ENCODE results near the gene PKDREJ. TPM values are rescaled to one million over a fixed set of nuclear protein-coding genes. Genes with fewer than 3 reads are reported as not detected.

Gene PKDREJ
- total and polyA plus RNA-seq, 7 donors = under 0.01 to 0.03 TPM; not detected in 5

DNA sequence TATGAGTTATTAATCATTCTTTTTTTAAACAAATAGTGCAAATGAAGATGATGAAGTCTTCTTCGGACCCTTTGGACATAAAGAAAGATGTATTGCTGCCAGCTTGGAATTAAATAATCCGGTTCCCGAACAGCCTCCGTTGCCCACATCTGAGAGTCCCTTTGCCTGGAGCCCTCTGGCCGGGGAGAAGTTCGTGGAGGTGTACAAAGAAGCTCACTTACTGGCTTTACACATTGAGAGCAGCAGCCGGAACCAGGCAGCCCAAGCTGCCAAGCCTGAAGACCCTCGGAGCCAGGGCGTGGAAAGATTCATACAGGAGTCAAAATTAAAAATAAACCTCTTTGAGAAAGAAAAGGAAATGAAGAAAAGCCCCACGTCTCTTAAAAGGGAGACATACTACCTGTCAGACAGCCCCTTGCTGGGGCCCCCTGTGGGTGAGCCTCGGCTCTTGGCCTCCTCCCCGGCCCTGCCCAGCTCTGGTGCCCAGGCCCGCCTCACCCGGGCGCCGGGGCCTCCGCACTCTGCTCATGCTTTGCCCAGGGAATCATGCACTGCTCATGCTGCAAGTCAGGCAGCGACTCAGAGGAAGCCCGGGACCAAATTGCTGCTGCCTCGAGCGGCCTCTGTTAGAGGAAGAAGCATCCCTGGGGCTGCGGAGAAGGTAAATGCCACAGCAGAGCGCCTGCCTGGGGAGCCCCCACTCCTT, 45.3 kb upstream of the PKDREJ start:
- Histone ChIP-seq H3K27me3 (ENCODE audit: insufficient read depth in 3 of 3, low read length in 2 of 3) (no peaks in the 10 kb centered on the region), H3K4me3 (no peak overlapping the region), H3K36me3 (ENCODE audit: insufficient read depth in 1 of 2, low read depth in 1 of 2) (no peaks in the 10 kb centered on the region), H3K27ac (no peak overlapping the region), H3K9me3 (no peaks in the 10 kb centered on the region), H3K4me1 (no peaks in the 10 kb centered on the region)
- ATAC-seq = no peak
- intact Hi-C loops (cut with DNase I) = loop anchor here in 1 of 2 donors (10.0 kb wide), 1 partner anchor 644 kb away; no protein-coding TSS in a partner anchor
- DNase-seq = no peak
- TF ChIP-seq, protein P1, sequence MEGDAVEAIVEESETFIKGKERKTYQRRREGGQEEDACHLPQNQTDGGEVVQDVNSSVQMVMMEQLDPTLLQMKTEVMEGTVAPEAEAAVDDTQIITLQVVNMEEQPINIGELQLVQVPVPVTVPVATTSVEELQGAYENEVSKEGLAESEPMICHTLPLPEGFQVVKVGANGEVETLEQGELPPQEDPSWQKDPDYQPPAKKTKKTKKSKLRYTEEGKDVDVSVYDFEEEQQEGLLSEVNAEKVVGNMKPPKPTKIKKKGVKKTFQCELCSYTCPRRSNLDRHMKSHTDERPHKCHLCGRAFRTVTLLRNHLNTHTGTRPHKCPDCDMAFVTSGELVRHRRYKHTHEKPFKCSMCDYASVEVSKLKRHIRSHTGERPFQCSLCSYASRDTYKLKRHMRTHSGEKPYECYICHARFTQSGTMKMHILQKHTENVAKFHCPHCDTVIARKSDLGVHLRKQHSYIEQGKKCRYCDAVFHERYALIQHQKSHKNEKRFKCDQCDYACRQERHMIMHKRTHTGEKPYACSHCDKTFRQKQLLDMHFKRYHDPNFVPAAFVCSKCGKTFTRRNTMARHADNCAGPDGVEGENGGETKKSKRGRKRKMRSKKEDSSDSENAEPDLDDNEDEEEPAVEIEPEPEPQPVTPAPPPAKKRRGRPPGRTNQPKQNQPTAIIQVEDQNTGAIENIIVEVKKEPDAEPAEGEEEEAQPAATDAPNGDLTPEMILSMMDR (IDR thresholded peaks at IDR 0.05) = no peak
- 93 to 95% (median 95%) methylated on average over 20 to 23 of the region's 23 CpGs for WGBS, 3 donors

DNA sequence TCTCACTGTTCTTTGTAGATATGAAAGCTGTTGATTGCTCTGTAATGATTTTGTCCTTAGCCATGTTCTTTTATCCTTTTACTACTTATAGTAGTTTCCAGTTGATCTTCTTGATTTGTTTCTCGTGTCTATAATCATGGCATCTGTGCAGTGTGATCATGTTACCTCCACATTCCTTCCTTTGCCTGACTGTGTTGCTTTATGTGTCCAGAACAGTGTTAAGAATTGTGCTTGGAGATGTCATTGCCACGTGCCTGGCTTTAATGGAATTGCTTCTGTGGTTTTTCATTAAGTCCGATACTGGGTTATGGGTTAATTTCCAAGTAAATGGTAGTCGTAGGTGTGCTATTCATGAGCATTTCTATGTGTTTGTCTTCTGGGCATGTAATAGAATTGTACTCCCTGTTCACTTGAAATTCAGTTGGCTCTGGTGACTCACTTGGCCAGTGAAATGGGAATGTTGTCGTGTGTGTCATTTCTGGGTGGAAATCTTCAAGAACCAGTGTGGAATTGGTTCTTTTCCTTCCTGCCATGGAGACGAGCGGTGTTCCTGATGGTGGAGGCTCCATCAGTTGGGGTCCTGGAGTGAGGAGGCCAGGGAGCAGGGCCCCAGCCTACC, 40.3 kb upstream of the PKDREJ start:
- intact Hi-C loops (cut with DNase I) = loop anchor here in 1 of 2 donors (10.0 kb wide), 1 partner anchor 639 kb away; no protein-coding TSS in a partner anchor
- no peak overlapping the region for H3K27ac ChIP-seq
- ATAC-seq (no peak), DNase-seq (peak in 1 of 2 donors; percentile 12)
- 63 to 69% (median 69%) methylated on average over 7 of the region's 7 CpGs for WGBS, 3 donors
- no peaks in the 10 kb centered on the region for H3K27me3 ChIP-seq (ENCODE audit: insufficient read depth in 3 of 3, low read length in 2 of 3)
- H3K4me3 ChIP-seq = no peak overlapping the region
- H3K9me3 ChIP-seq = no peaks in the 10 kb centered on the region
- TF ChIP-seq, protein P1 (IDR thresholded peaks at IDR 0.05) = no peak
- no peaks in the 10 kb centered on the region for H3K36me3 ChIP-seq (ENCODE audit: insufficient read depth in 1 of 2, low read depth in 1 of 2)
- H3K4me1 ChIP-seq = no peaks in the 10 kb centered on the region

DNA sequence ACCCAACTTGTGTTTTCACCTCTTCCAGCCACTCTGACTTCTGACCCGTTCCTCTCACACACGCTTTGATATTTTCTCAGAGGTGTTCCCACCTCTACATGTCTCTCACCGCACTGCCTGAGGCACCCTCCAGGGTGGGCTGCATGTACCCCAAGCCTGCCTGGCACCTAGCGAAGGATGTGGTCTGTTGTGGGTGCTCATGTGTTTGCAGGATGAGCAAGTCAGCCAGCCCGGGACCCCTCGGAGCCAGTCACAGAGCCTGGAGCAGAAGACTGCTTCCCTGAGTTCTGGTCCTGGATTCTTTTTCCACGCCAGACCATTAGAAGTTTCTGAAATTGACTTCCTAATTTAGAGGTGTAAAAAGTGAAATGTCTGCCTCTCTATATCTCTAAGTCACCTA, 37.3 kb upstream of the PKDREJ start:
- peak in 1 of 2 donors; percentile 13 for DNase-seq
- TF ChIP-seq, protein P1 (IDR thresholded peaks at IDR 0.05) = no peak
- intact Hi-C loops (cut with DNase I) = loop anchor here in 1 of 2 donors (10.0 kb wide), 1 partner anchor 636 kb away; no protein-coding TSS in a partner anchor
- no peaks in the 10 kb centered on the region for H3K27me3 ChIP-seq (ENCODE audit: insufficient read depth in 3 of 3, low read length in 2 of 3)
- 94 to 97% (median 95%) methylated on average over 7 of the region's 7 CpGs for WGBS, 3 donors
- no peak overlapping the region for H3K27ac ChIP-seq
- no peak overlapping the region for H3K4me3 ChIP-seq
- no peaks in the 10 kb centered on the region for H3K9me3 ChIP-seq
- no peak for ATAC-seq
- no peaks in the 10 kb centered on the region for H3K36me3 ChIP-seq (ENCODE audit: insufficient read depth in 1 of 2, low read depth in 1 of 2)
- peaks cover 7% of the 10 kb centered on the region for H3K4me1 ChIP-seq

DNA sequence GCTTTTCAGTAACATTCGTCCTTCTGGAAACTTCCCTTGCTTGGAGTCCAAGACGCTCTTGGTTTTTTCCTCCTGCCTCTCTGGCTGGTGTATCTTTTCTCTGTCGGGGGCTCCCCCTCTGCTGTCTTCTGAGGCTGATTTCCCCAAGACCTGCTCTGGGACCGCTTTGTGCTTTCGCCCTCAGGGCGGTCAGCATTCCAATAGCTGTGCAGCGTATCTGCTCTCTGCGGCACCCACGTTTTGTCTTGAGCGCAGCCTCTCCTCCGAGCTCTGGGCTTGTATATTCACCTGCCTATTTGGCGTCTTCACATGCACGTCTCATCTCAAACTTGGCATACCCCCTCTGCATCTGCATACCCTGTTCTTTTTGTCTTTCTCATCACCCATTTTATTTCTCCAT, 36.0 kb upstream of the PKDREJ start:
- intact Hi-C loops (cut with DNase I) = loop anchor here in 1 of 2 donors (5.0 kb wide), 1 partner anchor 152 kb away; no protein-coding TSS in a partner anchor
- peaks cover 0 to under 1% of the 10 kb centered on the region in 2 donors for H3K36me3 ChIP-seq (ENCODE audit: insufficient read depth in 1 of 2, low read depth in 1 of 2)
- TF ChIP-seq, protein P1 (IDR thresholded peaks at IDR 0.05) = no peak
- peaks cover 7% of the 10 kb centered on the region for H3K4me1 ChIP-seq
- 93 to 96% (median 94%) methylated on average over 13 of the region's 13 CpGs for WGBS, 3 donors
- H3K9me3 ChIP-seq = no peaks in the 10 kb centered on the region
- DNase-seq = no peak
- no peak for ATAC-seq
- no peaks in the 10 kb centered on the region for H3K27me3 ChIP-seq (ENCODE audit: insufficient read depth in 3 of 3, low read length in 2 of 3)
- no peak overlapping the region for H3K27ac ChIP-seq
- H3K4me3 ChIP-seq = no peak overlapping the region
